Stimulated activated CD4-positive, alpha-beta T cell treated with anti-CD3 and anti-CD28 coated beads, Interleukin-4, amount 100 ng/mL, for 48 hours (primary cell): ENCODE measurements around the gene ALDH1A1.

ENCODE experiments used
- DNase-seq, 2 donors: peaks; one replicate each; pipeline ENCODE4 v3.0.0-alpha.2; 2020; ENCODE audit warnings: low read depth in 2 of 2

Gene ALDH1A1

DNA sequence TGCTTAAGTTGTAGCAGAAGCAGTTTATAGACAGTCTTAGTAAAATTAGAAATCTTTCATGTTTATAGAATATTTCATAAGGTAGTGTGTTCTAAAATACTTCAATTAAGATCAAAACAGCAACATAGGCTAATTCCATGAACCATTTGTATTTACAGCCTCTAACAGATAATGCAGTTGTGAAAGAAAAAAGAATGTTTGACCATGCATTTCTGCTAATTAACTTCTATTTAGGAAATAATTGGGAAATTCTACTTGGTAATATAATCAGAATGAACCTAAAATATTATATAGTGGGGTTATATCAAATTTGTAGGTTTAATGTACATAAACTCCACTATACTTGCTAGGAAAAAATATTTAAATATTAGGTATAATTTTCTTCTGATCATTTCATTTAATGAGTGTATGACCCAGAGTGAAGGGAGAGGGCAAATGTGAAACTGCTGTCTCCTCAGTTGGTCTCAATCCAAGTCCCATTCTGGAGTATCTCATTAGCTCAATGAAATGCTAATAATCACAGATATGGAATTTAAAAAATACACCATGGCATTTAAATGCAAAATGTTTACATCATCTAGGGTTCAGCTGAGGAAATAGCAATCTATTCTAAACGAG, 34.9 kb downstream of the ALDH1A1 start:
- no peak for DNase-seq

DNA sequence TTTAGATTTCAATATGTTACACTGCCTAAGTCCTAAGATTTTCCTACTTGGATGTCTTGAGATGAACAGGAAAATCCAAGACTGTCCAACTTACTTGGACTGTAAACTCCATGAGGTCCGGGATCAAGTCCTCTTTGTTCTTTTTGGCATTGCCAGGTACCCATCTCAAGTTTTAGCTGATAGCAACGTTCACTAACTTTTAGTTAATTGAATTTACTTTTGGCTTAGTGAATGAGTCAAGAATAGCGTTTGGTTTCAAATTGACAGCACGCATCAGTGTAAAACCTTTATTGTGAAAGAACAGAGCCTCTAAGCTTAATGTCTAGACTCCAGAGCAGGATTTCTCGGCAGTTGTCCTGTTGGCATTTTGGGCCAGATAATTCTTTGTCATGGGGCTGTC, 37.2 kb downstream of the ALDH1A1 start:
- no peak for DNase-seq

DNA sequence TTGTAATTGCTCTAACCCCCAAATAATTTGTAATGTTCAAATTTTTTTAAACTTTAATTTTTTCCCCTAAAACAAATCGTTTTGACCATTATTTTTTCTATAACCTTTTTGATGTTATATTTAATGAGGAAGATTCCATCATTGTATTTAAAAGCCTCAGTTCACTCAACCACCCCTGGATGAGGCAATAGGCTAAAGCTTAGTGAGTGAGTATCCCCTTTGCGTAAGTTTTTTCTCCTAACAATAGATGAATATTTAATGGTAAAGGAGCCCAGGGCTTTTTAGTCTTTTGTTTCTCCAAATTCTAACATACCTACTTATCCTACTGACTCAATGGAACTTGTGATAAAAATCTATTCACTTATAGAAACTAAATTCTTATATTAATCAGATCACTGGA, 38.1 kb downstream of the ALDH1A1 start:
- DNase-seq = no peak

DNA sequence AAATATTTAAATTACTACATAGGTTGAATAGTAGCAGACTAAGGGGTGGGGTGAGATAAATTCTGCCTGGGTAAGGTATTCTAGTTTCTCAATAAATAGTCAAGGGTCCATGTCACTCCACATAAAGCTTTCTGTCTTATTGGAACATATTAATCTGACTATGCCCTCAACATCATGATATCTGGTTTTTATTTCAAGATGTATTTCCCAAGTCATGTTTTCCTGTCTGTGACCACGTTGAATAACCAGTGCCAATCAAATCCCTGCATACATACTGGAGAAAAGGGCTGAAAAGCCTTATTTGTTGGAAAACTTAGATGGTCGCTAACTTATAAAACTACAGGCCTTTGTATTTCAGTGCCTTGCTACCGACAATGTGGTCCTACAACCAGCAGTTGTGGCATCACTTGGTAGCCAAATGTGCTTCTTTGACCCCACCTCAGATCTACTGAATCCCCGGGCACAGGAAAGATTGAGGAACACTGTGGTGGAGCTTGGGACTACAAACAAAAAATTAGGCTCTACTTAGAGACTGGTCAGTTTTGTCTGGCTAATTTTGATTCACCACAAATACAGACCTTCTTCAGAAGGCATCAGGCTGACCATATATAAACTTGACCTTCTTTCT, 39.4 kb downstream of the ALDH1A1 start:
- no peak for DNase-seq

DNA sequence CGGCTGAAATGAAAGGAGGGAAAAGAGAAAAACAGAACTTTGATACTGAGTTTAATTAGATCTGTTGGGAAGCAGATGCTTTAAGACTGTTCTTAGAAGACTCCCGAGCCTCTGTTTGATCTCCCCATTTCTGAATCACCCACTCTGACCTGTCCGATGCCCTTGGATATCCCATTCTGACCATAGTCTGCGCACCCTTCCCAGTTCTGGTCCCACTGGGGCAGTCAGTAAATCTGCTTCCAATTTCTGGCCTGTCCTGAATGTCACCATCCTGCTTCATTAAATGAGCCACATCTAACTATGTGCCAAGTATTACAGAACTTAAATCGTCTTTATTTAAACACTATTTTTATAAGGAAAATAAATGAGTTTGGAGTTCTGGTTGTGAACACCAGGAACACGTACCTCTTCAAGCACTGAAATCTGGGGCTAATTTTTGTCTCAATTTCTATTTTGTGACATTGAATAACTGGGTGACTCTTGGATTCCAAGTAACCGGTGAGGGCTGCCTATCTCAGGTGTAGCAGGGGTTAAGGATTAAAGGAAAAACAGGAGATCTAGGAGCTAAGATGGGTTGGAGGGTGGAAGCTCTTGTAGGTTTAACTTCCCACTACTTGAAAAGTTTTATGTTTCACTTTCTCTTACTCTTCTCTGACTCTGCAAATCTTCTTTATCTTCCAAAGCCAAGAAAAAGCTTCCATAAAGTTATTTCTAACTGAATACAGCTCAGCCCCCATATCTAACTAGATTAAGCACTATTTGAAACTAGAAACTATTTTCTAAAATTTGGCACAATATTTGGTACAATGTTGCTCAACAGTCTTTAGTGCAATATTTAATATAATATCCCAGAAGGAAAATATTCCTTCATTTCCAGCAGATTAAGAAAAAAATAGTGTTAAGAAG, 40.1 kb downstream of the ALDH1A1 start:
- no peak for DNase-seq

DNA sequence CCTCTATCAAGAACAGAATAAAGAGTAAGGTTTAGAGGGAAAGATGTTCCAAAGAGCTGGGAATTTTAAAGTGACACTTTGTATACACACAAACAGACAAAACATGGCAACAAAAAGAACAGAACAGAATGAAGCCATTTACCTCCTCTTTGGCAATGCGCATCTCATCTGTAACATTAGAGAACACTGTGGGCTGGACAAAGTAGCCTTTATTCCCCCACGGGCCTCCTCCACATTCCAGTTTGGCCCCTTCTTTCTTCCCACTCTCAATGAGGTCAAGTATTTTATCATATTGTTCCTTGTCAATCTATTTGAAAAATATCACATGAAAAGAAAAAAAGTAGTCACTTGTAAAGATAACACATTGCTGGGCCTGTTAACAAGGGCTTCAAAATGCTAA, 41.0 kb downstream of the ALDH1A1 start:
- DNase-seq = no peak

DNA sequence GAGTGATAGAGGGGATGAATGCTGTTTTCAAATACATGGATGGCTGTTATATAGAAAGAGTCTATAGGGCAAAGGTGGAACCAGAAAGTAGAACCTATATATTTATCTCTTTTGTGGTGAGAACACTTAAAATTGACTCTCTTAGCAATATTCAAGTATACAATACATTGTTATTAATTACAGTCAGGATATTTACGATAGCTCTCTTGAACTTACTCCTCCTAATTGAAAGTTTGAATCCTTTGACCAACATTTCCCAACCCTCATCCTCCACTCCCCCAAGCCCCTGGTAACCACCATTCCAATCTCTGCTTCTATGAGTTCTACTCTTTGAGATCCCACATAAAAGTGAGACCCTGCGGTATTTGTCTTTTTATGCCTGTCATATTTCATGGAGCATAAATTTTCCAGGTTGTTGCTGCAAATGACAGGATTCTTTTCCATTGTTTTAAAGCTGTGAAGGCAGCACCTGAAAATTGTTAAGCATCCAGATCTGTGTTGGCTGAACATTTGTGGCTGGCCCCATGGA, 41.5 kb downstream of the ALDH1A1 start:
- no peak for DNase-seq

DNA sequence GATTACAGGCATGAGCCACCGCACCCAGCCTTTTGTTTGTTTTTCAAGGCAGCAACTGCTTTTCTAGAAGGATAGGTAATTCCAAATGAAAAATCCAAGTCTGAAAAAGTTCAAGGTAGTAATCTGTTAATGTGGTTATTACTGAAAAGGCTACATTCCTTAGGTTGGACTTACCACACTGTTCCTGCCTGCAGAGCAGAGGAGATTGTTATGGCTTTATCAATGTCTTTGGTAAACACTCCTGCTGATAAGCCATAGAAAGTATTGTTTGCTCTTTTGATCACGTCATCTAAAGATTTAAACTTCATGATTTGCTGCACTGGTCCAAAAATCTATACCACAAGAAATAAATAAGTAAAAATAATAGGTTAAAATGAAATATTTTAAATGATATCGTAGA, 43.4 kb downstream of the ALDH1A1 start:
- DNase-seq = no peak

DNA sequence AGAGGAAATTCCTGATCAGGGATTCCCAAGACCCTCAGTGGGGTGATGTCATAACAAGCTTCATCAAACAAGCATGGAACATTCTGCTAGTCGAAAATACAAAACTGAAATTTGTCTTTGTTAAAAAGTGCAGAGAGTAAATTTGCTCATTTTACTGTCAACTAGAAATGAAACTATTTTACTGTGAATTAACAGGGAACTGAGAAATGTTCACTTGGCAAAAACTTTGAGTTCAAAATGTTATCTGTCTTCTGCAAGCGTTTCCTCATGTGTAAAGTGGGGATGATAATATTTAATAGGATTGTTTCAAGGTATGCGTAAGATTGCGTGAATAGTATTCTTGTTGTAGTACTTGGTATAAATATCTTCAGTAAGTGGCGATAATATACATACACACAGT, 45.4 kb downstream of the ALDH1A1 start:
- DNase-seq = no peak

DNA sequence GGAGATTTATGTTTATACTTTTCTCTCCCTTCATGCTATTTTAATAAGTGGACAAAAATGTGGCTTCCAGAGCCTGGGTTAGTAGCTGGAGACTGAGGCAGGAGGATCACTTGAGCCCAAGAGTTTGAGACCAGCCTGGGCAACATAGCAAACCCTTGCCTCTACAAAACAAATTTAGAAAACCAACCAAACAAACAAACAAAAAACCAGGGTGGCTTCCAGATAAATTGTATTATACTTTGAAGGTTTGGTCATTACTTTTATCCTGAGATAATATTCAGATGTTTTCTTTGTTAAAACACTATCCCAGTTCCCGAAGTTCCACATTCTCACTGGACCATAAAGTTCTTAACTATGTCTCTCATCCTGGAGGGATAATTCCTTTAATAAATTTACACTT, 46.0 kb downstream of the ALDH1A1 start:
- no peak for DNase-seq

DNA sequence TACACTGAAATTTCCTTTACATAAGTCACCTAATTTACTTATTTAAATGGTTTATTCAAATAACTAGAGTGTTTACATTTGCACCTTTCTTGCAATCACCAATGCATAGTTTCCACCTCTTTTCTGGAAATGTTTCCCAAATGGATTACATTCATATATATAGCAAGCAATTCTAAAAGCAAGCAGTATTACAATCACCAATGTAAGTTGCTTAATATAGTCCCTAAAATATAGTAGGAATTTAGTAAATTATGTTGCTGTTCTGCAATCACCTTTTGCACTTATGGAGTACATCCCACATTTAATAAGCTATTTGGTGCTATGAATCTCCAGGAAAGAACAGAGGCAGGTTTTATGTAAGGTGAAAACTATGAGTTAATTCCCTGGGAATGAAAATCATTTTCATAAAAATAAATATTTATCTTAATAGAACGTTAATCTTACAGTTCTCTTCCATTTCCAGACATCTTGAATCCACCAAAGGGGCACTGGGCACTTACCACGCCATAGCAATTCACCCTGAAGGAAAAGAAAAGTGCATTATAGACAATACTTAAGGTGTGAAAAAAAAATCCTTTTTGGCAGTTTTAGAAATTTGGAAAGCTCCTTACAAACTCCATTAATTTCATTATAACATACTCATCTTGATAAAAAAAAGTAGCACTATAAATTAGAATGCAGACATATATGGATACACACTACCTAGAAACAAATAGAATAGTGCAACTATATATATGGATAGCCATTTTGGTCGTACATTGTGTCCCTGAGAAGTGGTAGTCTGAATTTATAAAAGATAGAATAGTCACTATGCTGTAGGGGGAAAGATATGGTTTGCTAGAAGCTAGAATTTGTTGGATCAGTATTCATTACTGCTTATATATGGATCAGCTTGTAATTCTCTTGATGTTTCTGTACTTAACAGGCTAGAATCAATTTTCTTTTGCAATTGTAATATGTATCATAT, 47.1 kb downstream of the ALDH1A1 start:
- no peak for DNase-seq

DNA sequence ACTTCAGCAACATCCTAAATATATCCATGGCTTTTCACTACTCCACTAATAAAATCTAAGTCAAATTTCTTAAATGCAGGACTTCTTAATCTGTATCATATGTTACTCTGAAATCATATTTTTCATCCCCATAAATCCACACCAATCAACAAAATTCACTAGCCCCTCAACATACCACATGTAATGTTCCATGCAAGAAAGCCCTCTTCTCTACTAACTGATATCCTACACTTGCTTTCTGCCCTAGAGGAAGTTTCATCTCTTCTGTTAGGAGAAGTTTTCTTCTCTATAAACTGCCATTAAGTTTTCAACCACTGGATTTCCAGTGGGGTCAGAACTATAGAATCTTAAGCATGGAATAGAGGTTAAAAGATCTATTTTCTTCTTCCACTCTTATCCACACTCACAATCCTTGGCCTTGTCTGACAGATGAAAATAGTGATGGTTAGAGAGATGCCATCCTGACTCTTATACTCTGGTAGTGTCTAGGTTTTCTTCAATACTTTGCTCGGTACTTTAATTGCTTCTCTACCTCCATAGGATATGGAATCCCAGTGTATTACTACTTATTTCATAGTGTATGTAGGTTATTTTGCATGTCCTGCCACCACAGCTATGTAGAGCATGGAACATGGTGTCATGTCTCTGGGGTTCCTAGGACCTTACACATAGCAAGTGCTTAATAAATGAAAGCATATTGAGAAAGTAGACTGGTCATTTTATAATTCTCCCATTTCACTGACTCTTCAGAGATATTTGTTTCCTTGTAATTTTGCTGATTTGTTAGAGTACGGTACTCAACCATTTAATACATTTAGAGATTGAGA, 48.4 kb downstream of the ALDH1A1 start:
- DNase-seq = no peak

DNA sequence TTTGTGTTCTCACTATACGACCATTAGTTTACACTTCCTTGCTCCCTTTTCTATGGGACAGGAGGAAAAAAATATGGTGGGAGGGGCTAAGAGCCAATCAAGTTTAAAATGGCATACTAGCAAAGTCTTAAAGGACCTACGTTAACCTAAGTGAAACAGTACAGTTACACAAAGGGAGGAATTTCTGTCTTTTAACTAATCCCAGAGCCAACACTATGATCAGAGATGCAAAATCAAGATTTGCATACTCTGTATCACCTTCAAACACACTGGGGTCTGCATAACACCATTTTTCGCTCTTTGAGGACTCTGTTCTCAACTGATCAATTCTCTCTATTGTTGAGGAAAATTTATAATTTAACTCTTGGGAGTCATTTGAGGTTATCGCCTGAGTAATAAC, 49.8 kb downstream of the ALDH1A1 start:
- DNase-seq = no peak

DNA sequence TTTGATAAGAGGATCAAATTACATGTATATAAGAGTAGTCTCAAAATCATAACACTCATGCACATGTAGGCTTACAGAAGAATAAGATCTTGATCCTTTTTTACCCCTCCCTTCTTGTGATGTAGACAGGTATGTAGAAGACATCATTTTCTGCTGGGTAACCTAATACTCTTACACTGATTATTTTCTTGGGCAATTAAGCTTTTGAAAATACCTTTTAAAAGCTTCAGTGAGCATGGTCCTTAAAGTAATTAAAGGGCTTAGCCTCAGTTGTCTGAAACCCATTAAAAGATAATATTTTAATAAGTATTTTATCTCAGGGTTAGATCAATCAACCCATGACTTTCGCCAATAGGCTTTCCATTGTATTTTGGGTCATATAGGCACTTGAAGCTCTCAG, 50.6 kb downstream of the ALDH1A1 start:
- DNase-seq = no peak

DNA sequence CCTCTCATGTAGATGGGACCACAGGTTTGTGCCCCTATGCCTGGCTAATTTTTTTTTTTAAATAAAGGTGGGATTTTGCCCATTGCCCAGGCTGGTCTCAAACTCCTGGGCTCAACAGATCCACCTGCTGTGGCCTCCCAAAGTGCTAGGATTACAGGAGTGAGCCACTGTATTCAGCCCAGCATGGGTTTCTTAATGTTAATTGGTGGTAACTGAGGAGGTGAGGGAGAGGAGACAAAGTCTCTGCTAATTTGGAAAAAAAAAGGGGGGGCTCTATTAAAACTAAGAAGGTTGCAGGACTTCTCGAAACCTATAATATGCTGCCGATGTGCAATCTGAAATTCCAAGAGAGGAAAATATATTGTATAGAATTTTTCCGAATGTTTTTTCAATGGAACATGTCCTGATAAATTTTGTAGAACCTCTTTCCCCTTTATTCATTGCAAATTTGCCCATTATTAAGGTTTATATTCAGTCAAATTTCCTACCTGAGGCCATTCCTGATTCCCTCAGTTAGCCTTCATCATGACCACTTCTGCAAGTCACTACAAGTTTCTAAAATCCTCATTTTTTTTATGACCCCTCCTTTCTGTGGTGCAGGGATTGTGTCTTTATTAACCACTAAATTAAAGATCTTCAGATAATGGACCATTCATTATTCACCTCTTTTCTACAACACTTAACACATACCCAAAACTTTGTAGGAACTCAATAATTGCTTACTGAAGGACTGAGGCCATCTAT, 52.9 kb downstream of the ALDH1A1 start:
- no peak for DNase-seq

DNA sequence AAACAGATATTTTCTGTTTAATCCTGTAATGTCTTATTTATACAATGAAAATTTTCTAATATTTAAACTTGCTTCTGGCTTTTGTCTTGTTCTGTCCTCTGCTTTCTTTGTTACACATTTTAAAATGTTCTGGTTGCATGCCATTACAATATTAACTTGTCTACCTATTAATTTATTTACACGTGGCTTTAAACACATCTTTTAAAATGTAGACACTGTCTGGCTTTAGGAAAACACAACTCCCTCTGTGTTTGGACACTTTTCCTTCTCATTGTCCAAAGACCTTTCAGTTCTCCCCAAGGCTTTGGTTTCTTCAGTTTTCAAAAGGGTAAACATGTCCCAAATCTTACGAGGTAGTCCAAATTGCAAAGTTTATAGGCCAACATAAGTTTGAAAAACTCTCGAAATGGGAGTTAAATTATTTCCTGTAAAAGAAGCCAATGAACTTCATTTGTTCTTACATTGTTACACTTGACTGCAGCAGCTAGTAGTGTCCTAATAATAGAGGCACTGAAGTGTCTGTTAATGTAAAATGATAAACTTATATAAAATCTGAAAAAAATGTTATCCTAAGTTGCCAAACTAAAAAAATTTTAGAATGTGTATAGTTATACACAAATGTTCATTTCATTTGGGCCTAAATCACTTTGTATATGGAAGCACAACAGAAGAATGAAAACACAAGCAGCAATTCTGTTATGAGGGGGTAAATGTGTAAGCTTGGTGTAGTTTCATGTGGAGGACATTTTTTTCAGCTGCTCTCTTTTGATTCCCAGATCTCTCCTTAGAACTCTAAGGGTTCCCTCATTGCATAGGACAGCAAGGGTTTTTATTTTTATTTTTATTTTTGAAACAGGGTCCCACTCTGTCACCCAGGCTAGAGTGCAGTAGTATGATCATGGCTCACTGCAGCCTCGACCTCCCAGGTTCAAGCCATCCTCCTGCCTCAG, 53.8 kb downstream of the ALDH1A1 start:
- no peak for DNase-seq

DNA sequence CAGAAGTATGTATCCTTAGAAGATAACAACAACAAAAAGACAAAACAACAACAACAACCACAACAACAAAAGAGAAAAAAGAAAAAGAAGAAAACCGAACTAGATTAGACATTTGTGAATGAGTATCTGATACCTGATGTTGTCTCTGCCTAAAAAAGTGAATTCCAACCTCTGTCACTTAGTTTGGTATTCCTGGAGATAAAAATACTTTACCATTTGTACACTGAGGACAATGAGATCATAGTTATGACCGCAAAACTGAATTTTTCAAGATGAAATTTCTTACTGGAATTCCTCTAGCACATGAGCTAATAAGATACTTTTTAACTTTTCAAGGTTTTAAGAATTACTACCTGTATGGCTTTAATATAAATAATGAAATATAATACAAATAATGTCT, 54.5 kb downstream of the ALDH1A1 start:
- DNase-seq = no peak

DNA sequence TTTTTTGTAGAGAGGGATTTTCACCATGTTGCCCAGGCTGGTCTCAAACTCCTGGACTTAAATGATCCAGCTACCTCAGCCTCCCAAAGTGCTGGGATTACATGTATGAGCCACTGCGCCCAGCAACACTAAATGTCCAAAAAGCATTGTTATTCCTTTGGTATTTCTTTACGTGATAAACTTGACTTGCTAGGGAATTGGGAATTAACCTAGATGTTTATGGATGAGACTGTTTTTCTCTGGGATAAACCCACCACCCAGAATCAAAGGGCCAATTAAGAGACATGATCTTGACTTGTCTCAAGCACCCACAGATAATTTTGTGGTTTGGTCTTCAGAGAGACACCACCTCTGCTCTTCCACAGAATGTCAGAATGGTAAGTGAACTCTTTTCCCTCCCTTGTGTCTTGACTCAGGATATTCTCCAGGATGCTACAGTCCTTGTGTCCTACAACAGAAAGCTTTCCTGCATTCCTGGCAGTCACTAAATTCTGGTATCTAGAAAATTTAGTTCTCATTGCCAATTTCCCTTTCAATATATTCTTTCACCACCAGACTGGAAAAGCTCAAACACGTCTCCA, 55.7 kb downstream of the ALDH1A1 start:
- DNase-seq = no peak
